Uterus (tissue), 4 donors: ENCODE data around the gene CYP2A7. TPM values are rescaled to one million over a fixed set of nuclear protein-coding genes. Genes with fewer than 3 reads are reported as not detected.
"Not testable (repeated sequence)": the region's sequence is repeated elsewhere in the genome, so short reads cannot be mapped to it uniquely, and the experiment has no call there.

Experiments
- DNase-seq, 2 donors: peaks; one replicate each; pipeline ENCODE4 v3.0.0-alpha.2; 2019 to 2020
- H3K27ac ChIP-seq, 2 donors: fragments of 200-600 bp; sonication (generic); 1 replicate in 1 of 2; 2 replicates in 1 of 2; pipeline ENCODE4 v1.5.1; 2016 to 2018
- H3K27me3 ChIP-seq, 2 donors: fragments of 200-600 bp; sonication (generic); one replicate each; pipeline ENCODE4 v1.5.1; 2018 to 2019; ENCODE audit warnings: control low read depth in 1 of 2
- H3K36me3 ChIP-seq, 2 donors: fragments of 200-600 bp; sonication (generic); one replicate each; pipeline ENCODE4 v1.5.1; 2019; ENCODE audit warnings: control low read depth in 1 of 2
- H3K4me1 ChIP-seq, 2 donors: fragments of 200-600 bp; sonication (generic); one replicate each; pipeline ENCODE4 v1.5.1; 2018 to 2019; ENCODE audit warnings: control low read depth in 1 of 2
- H3K4me3 ChIP-seq, 2 donors: fragments of 200-600 bp; sonication (generic); 1 replicate in 1 of 2; 2 replicates in 1 of 2; pipeline ENCODE4 v1.5.1; 2018 to 2019; ENCODE audit warnings: mild to moderate bottlenecking in 1 of 2
- H3K9me3 ChIP-seq, 2 donors: fragments of 200-600 bp; sonication (generic); one replicate each; pipeline ENCODE4 v1.5.1; 2019; ENCODE audit warnings: control low read depth in 1 of 2
- POLR2A ChIP-seq, 2 donors: fragments of 450-650 bp; IDR thresholded peaks; one replicate each; pipeline ENCODE4 v1.6.1; 2016; ENCODE audit warnings: antibody characterized with exemption in 2 of 2, mild to moderate bottlenecking in 1 of 2, moderate library complexity in 1 of 2
- intact Hi-C: fragments of 100-400 bp; cut with DNase I; formaldehyde crosslinking; loops from one replicate; pipeline ENCODE4 v1.15.1; 2023; ENCODE audit warnings: low total_unique reads
- total RNA-seq, 4 donors: library from RNA; depleted of rRNA in 3 of 4; stranded (reverse); fragments of >200 nt in 3 of 4; gene quantifications; one replicate each; pipeline versions ENCODE4 v1.1.0 to v1.2.4, GENCODE V29; 2014 to 2023
- TF ChIP-seq, protein P1 (sequence below), 4 experiments: fragments of 200-600 bp in 2 of 4; fragments of 450-650 bp in 2 of 4; sonication (generic) in 2 of 4; IDR thresholded peaks; one replicate each; pipeline ENCODE4 v1.5.1; 2016 to 2019; ENCODE audit warnings: antibody characterized with exemption in 4 of 4, mild to moderate bottlenecking in 2 of 4, moderate library complexity in 1 of 4
- donor health status: DM: yes; HTN: yes; CAD: no.

The CYP2A7 gene, protein sequence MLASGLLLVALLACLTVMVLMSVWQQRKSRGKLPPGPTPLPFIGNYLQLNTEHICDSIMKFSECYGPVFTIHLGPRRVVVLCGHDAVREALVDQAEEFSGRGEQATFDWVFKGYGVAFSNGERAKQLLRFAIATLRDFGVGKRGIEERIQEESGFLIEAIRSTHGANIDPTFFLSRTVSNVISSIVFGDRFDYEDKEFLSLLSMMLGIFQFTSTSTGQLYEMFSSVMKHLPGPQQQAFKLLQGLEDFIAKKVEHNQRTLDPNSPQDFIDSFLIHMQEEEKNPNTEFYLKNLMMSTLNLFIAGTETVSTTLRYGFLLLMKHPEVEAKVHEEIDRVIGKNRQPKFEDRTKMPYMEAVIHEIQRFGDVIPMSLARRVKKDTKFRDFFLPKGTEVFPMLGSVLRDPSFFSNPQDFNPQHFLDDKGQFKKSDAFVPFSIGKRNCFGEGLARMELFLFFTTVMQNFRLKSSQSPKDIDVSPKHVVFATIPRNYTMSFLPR
- total RNA-seq: 1 to 10 TPM in 1 of 4 donors, not detected in 3; 2.3 TPM

GRCh38 chr19:40882062-40882461 is at the start of gene CYP2A7:
Gene CYP2A7, minus strand, starts transcription at chr19:40882231. Its CDS starts 21 bp downstream, at chr19:40882210.
- not testable (repeated sequence) for H3K36me3 ChIP-seq

GRCh38 chr19:40930799-40931198 is 48.8 kb upstream of the CYP2A7 start:
- intact Hi-C loops, H3K27ac ChIP-seq: not testable (repeated sequence)

More at GRCh38 chr19:40882062-40882461, at the start of gene CYP2A7:
- H3K9me3 ChIP-seq, H3K4me1 ChIP-seq, H3K27ac ChIP-seq, H3K4me3 ChIP-seq, intact Hi-C loops, DNase-seq, H3K27me3 ChIP-seq: not testable (repeated sequence)

GRCh38 chr19:40929942-40930341 is 47.9 kb upstream of the CYP2A7 start:
- H3K36me3 ChIP-seq, DNase-seq, H3K27me3 ChIP-seq, H3K27ac ChIP-seq, H3K4me3 ChIP-seq, intact Hi-C loops, H3K9me3 ChIP-seq, H3K4me1 ChIP-seq: not testable (repeated sequence)

More at GRCh38 chr19:40930799-40931198, 48.8 kb upstream of the CYP2A7 start:
- not testable (repeated sequence) for H3K4me1 ChIP-seq, DNase-seq, H3K9me3 ChIP-seq, H3K36me3 ChIP-seq, H3K4me3 ChIP-seq, H3K27me3 ChIP-seq

DNA sequence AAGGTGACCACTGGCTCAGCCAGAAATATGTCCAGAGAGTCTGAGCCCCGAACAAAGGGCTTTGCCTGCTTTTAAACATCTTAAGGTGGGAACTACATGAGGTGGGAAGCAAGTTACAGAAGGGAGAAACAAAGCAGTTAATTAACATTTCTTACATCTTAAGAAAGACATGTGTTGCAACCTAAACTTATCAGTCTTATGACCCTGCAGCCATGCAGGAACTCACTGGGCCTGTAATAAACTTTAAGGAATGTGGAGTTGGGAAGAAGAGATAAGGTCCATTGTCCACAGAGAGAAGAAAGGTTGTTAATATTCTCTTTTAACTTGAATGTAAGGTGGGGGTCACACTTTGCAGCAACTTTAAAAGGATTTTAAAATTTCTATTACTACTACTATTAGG is 46.8 kb upstream of the CYP2A7 start:
- Histone ChIP-seq H3K27ac (no peak overlapping the region), H3K36me3 (no peaks in the 10 kb centered on the region), H3K4me1 (no peaks in the 10 kb centered on the region), H3K4me3 (no peak overlapping the region), H3K9me3 (no peaks in the 10 kb centered on the region), H3K27me3 (no peaks in the 10 kb centered on the region)
- TF ChIP-seq, protein P1, sequence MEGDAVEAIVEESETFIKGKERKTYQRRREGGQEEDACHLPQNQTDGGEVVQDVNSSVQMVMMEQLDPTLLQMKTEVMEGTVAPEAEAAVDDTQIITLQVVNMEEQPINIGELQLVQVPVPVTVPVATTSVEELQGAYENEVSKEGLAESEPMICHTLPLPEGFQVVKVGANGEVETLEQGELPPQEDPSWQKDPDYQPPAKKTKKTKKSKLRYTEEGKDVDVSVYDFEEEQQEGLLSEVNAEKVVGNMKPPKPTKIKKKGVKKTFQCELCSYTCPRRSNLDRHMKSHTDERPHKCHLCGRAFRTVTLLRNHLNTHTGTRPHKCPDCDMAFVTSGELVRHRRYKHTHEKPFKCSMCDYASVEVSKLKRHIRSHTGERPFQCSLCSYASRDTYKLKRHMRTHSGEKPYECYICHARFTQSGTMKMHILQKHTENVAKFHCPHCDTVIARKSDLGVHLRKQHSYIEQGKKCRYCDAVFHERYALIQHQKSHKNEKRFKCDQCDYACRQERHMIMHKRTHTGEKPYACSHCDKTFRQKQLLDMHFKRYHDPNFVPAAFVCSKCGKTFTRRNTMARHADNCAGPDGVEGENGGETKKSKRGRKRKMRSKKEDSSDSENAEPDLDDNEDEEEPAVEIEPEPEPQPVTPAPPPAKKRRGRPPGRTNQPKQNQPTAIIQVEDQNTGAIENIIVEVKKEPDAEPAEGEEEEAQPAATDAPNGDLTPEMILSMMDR (IDR thresholded peaks at IDR 0.05): no peak
- no peak for TF ChIP-seq POLR2A (IDR thresholded peaks at IDR 0.05)
- intact Hi-C loops: no loop called here
- DNase-seq: no peak

GRCh38 chr19:40927567-40927966 is 45.5 kb upstream of the CYP2A7 start:
- H3K36me3 ChIP-seq: no peaks in the 10 kb centered on the region
- H3K27me3 ChIP-seq: no peaks in the 10 kb centered on the region
- no peak overlapping the region for H3K4me3 ChIP-seq
- TF ChIP-seq, protein P1 (IDR thresholded peaks at IDR 0.05): no peak
- no peak for TF ChIP-seq POLR2A (IDR thresholded peaks at IDR 0.05)
- H3K4me1 ChIP-seq: no peaks in the 10 kb centered on the region
- H3K27ac ChIP-seq: no peak overlapping the region
- H3K9me3 ChIP-seq: no peaks in the 10 kb centered on the region
- DNase-seq: no peak
- intact Hi-C loops: no loop called here

DNA sequence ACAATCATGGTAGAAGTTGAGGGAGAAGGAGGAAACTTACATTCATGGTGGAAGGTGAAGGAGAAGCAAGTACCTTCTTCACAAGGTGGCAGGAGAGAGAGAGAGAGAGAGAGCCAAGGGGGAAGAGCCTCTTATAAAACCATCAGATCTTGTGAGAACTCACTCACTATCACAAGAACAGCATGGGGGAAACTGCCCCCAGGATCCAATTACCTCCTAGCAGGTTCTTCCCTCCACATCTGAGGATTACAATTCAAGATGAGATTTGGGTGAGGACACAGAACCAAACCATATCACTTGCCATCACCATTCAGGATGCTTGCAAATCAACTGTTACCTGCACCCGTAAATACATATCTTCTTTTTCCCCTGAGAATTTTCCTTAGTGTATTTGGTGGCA is 44.2 kb upstream of the CYP2A7 start:
- H3K36me3 ChIP-seq, H3K4me1 ChIP-seq, H3K4me3 ChIP-seq, H3K27ac ChIP-seq, H3K27me3 ChIP-seq, H3K9me3 ChIP-seq, intact Hi-C loops, DNase-seq: not testable (repeated sequence)

- Histone ChIP-seq H3K36me3 (no peaks in the 10 kb centered on the region), H3K9me3 (no peaks in the 10 kb centered on the region), H3K4me1 (no peaks in the 10 kb centered on the region), H3K27ac (no peak overlapping the region), H3K4me3 (no peak overlapping the region), H3K27me3 (no peaks in the 10 kb centered on the region)
- no peak for TF ChIP-seq POLR2A (IDR thresholded peaks at IDR 0.05)
- TF ChIP-seq, protein P1 (IDR thresholded peaks at IDR 0.05): no peak
- DNase-seq: no peak
- intact Hi-C loops: no loop called here
These were observed 41.9 kb upstream of the CYP2A7 start for GRCh38 chr19:40923934-40924391.

DNA sequence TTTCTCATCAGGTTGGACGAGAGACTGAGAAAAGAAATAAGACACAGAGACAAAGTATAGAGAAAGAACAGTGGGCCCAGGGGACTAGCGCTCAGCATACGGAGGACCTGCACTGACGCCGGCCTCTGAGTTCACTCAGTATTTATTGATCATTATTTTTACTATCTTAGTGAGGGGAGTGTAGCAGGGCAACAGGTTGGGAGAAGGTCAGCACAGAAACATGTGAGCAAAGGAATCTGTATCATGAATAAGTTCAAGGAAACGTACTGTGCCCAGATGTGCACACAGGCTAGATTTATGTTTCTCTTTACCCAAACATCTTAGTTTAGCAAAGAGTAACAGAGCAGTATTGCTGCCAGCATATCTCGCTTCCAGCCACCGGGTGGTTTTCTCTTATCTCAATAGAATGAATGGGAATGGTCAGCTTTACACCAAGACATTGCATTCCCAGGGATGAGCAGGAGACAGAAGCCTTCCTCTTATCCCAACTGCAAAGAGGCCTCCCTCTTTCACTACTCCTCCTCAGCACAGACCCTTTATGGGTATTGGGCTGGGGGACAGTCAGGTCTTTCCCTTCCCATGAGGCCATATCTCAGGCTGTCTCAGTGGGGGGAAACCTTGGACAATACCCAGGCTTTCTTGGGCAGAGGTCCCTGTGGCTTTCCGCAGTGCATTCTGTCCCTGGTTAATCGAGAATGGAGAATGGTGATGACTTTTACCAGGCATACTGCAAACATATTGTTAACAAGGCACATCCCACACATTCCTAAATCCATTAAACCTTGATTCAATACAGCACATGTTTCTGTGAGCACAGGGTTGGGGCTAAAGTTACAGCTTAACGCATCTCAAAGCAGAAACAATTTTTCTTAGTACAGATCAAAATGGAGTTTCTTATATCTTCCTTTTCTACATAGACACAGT is 40.5 kb upstream of the CYP2A7 start:
- H3K4me1 ChIP-seq, H3K36me3 ChIP-seq, H3K27me3 ChIP-seq, H3K4me3 ChIP-seq, H3K9me3 ChIP-seq, intact Hi-C loops, DNase-seq: not testable (repeated sequence)
- H3K27ac ChIP-seq: peak overlapping the region; percentile 53 to 67
